ENCODE measurements around the gene HEATR5A. TPM values are rescaled to one million over a fixed set of nuclear protein-coding genes. Genes with fewer than 3 reads are reported as not detected.

Gene HEATR5A
- total and polyA plus RNA-seq, 9 of the 15 experiments (the other 6 are each of a cell fraction or from before 2014, with no cell fraction given): 8.0 to 50.9 (median 23.0) TPM

- no peak for FAIRE-seq
- Histone ChIP-seq H3K9me1 (ENCODE audit: control insufficient read depth, insufficient read depth, low read length) (no peaks in the 10 kb centered on the region), H3K4me3 (no peak overlapping the region), H3K4me2 (ENCODE audit: insufficient read depth, low read length) (no peak overlapping the region), H3K9me3 (replicated peaks; ENCODE audit: control insufficient read depth, insufficient read depth, low read depth, low read length) (no peaks in the 10 kb centered on the region), H3K79me2 (ENCODE audit: control insufficient read depth, insufficient read depth, low read length) (peaks cover 10% of the 10 kb centered on the region), H3K36me3 (ENCODE audit: control insufficient read depth, insufficient read depth, low read length) (peaks cover 26% of the 10 kb centered on the region; the same call in 2 of the 3 replicates), H3K9ac (ENCODE audit: insufficient read depth in 1 of 2, low read depth in 2 of 2, low read length in 2 of 2) (no peak overlapping the region), H4K20me1 (replicated peaks; ENCODE audit: control insufficient read depth, insufficient read depth, low read length) (no peaks in the 10 kb centered on the region; the same call in 1 of the 2 replicates), H3K4me1 (replicated peaks in 1 of 2; ENCODE audit: control insufficient read depth in 2 of 2, insufficient read depth in 2 of 2, low read length in 2 of 2) (peaks cover 0 to 3% of the 10 kb centered on the region in 2 experiments; a peak in 3 of 5 replicates), H3K27ac (ENCODE audit: extremely low read depth, low read depth, low read length) (no peak overlapping the region), H3K27me3 (ENCODE audit: control insufficient read depth in 2 of 2, insufficient read depth in 2 of 2, low read length in 2 of 2) (no peaks in the 10 kb centered on the region), H2AFZ (ENCODE audit: low read depth, low read length) (no peak overlapping the region)
- BruUV-seq (replicated peaks): no TSS peak
- no peak for DNase-seq (ENCODE audit: extremely low read depth in 1 of 4, low spot score in 3 of 4)
- ChIA-PET CTCF (ENCODE audit: low intra/inter-chr PET ratio) (no interaction called here), POLR2A (no interaction called here)
- WGBS (ENCODE audit: insufficient coverage, low coverage, missing lambda C conversion rate): 92% methylated on average over 2 of the region's 3 CpGs
- intact Hi-C loops (cut with micrococcal nuclease): no loop called here
- in situ Hi-C loops (cut with MboI): no loop called here
- ATAC-seq: no peak
- no peak for TF ChIP-seq LEF1 (IDR thresholded peaks at IDR 0.05)
- TF ChIP-seq SRSF3 (IDR thresholded peaks at IDR 0.05; ENCODE audit: insufficient read depth, low read length): no peak
- no peak for TF ChIP-seq TBP (optimal IDR thresholded peaks at IDR 0.05; ENCODE audit: low read depth, low read length)
- no peak for TF ChIP-seq ZFPM2 (CRISPR knock-in tag; IDR thresholded peaks at IDR 0.05)
- no peak for TF ChIP-seq TAL1 (IDR thresholded peaks at IDR 0.05)
- TF ChIP-seq PHF21A (IDR thresholded peaks at IDR 0.05; ENCODE audit: borderline replicate concordance, low read depth): no peak
- no peak for TF ChIP-seq RREB1 (CRISPR knock-in tag; IDR thresholded peaks at IDR 0.05)
- no peak for TF ChIP-seq BMI1 (IDR thresholded peaks at IDR 0.05; ENCODE audit: low read length)
- no peak for TF ChIP-seq PHTF2 (CRISPR knock-in tag; IDR thresholded peaks at IDR 0.05)
- TF ChIP-seq FOXA3 (CRISPR knock-in tag; conservative IDR thresholded peaks at IDR 0.05 in 1 of 2, IDR thresholded peaks at IDR 0.05 in 1 of 2): no peak
- TF ChIP-seq AFF1 (IDR thresholded peaks at IDR 0.05; ENCODE audit: low read depth in 1 of 2, partially characterized antibody in 2 of 2): no peak
- no peak for TF ChIP-seq NR2F6 (CRISPR knock-in tag; IDR thresholded peaks at IDR 0.05)
- TF ChIP-seq ARID1B (IDR thresholded peaks at IDR 0.05): no peak
- no peak for TF ChIP-seq KAT2B (IDR thresholded peaks at IDR 0.05; ENCODE audit: low read depth, low read length)
Observed at GRCh38 chr14:31401369-31401932, 18.9 kb downstream of the HEATR5A start.
